ENCODE data around the gene SPAG16. TPM values are rescaled to one million over a fixed set of nuclear protein-coding genes. Genes with fewer than 3 reads are reported as not detected.

Gene SPAG16
- total RNA-seq, 3 donors from 2014 or later, result 25.3 to 42.0 (median 41.7) TPM

GRCh38 chr2:214158851-214159250, 874.6 kb downstream of the SPAG16 start:
- no peak for TF ChIP-seq POLR2A (IDR thresholded peaks at IDR 0.05)
- TF ChIP-seq POLR2AphosphoS5 (IDR thresholded peaks at IDR 0.05), result no peak
- no peak for TF ChIP-seq CTCF (IDR thresholded peaks at IDR 0.05)
- intact Hi-C loops (cut with DNase I; ENCODE audit: low total_unique reads), result no loop called here
- Histone ChIP-seq H3K27me3 (no peaks in the 10 kb centered on the region), H3K9me3 (no peaks in the 10 kb centered on the region), H3K36me3 (no peaks in the 10 kb centered on the region), H3K27ac (no peak overlapping the region), H3K4me1 (no peaks in the 10 kb centered on the region), H3K4me3 (no peak overlapping the region)
- DNase-seq (ENCODE audit: low spot score in 2 of 2), result no peak

- intact Hi-C loops (cut with DNase I; ENCODE audit: low total_unique reads), result no loop called here
- H3K9me3 ChIP-seq, result no peaks in the 10 kb centered on the region
- no peak for TF ChIP-seq POLR2A (IDR thresholded peaks at IDR 0.05)
- H3K4me3 ChIP-seq, result no peak overlapping the region
- H3K27me3 ChIP-seq, result no peaks in the 10 kb centered on the region
- H3K36me3 ChIP-seq, result no peaks in the 10 kb centered on the region
- H3K27ac ChIP-seq, result no peak overlapping the region
- H3K4me1 ChIP-seq, result no peaks in the 10 kb centered on the region
- DNase-seq (ENCODE audit: low spot score in 2 of 2), result no peak
Observed at GRCh38 chr2:214169281-214169680, 885.0 kb downstream of the SPAG16 start.

- Histone ChIP-seq H3K36me3 (no peaks in the 10 kb centered on the region), H3K4me3 (no peak overlapping the region), H3K9me3 (no peaks in the 10 kb centered on the region), H3K27ac (no peak overlapping the region), H3K27me3 (no peaks in the 10 kb centered on the region), H3K4me1 (no peaks in the 10 kb centered on the region)
- intact Hi-C loops (cut with DNase I; ENCODE audit: low total_unique reads), result no loop called here
- DNase-seq (ENCODE audit: low spot score in 2 of 2), result no peak
- TF ChIP-seq CTCF (IDR thresholded peaks at IDR 0.05) (no peak), POLR2A (IDR thresholded peaks at IDR 0.05) (no peak), POLR2AphosphoS5 (IDR thresholded peaks at IDR 0.05) (no peak)
Observed at GRCh38 chr2:214169736-214170135, 885.5 kb downstream of the SPAG16 start.

- no peaks in the 10 kb centered on the region for H3K9me3 ChIP-seq
- no peak overlapping the region for H3K27ac ChIP-seq
- TF ChIP-seq CTCF (IDR thresholded peaks at IDR 0.05), result no peak
- TF ChIP-seq POLR2AphosphoS5 (IDR thresholded peaks at IDR 0.05), result no peak
- TF ChIP-seq POLR2A (IDR thresholded peaks at IDR 0.05), result no peak
- H3K4me1 ChIP-seq, result no peaks in the 10 kb centered on the region
- H3K27me3 ChIP-seq, result no peaks in the 10 kb centered on the region
- H3K4me3 ChIP-seq, result no peak overlapping the region
- intact Hi-C loops (cut with DNase I; ENCODE audit: low total_unique reads), result no loop called here
- H3K36me3 ChIP-seq, result no peaks in the 10 kb centered on the region
- no peak for DNase-seq (ENCODE audit: low spot score in 2 of 2)
Observed at GRCh38 chr2:214174563-214174962, 890.3 kb downstream of the SPAG16 start.

- H3K4me3 ChIP-seq, result no peak overlapping the region
- TF ChIP-seq POLR2A (IDR thresholded peaks at IDR 0.05) (no peak), POLR2AphosphoS5 (IDR thresholded peaks at IDR 0.05) (no peak), CTCF (IDR thresholded peaks at IDR 0.05) (no peak)
- no peak overlapping the region for H3K27ac ChIP-seq
- intact Hi-C loops (cut with DNase I; ENCODE audit: low total_unique reads), result loop anchor here (10.0 kb wide), 1 partner anchor 1365 kb away; no protein-coding TSS in a partner anchor
- H3K27me3 ChIP-seq, result no peaks in the 10 kb centered on the region
- H3K4me1 ChIP-seq, result no peaks in the 10 kb centered on the region
- no peaks in the 10 kb centered on the region for H3K9me3 ChIP-seq
- no peak for DNase-seq (ENCODE audit: low spot score in 2 of 2)
- H3K36me3 ChIP-seq, result no peaks in the 10 kb centered on the region
Observed at GRCh38 chr2:214180071-214180470, 895.8 kb downstream of the SPAG16 start.

GRCh38 chr2:214180686-214181085, 896.4 kb downstream of the SPAG16 start:
- Histone ChIP-seq H3K27me3 (no peaks in the 10 kb centered on the region), H3K9me3 (no peaks in the 10 kb centered on the region), H3K36me3 (no peaks in the 10 kb centered on the region), H3K4me3 (no peak overlapping the region), H3K4me1 (no peaks in the 10 kb centered on the region), H3K27ac (no peak overlapping the region)
- intact Hi-C loops (cut with DNase I; ENCODE audit: low total_unique reads), result loop anchor here (10.0 kb wide), 1 partner anchor 1366 kb away; no protein-coding TSS in a partner anchor
- TF ChIP-seq CTCF (IDR thresholded peaks at IDR 0.05) (no peak), POLR2A (IDR thresholded peaks at IDR 0.05) (no peak), POLR2AphosphoS5 (IDR thresholded peaks at IDR 0.05) (no peak)
- DNase-seq (ENCODE audit: low spot score in 2 of 2), result no peak

Measured in breast epithelium (tissue), 4 donors.